ENCODE measurements around the gene ELMOD3. TPM values are rescaled to one million over a fixed set of nuclear protein-coding genes. Genes with fewer than 3 reads are reported as not detected.
A peak's percentile ranks its signal among the peaks of the same experiment; 100 is the strongest.

The ELMOD3 gene
- total and polyA plus RNA-seq, 9 of the 15 experiments (the other 6 are each of a cell fraction or from before 2014, with no cell fraction given), result 2.7 to 18.7 (median 11.6) TPM

GRCh38 chr2:85354286-85355072 is at the start of gene ELMOD3, which contains the start of gene RETSAT (continued):
- TF ChIP-seq IRF1 (CRISPR knock-in tag; IDR thresholded peaks at IDR 0.05; ENCODE audit: borderline replicate concordance) (no peak), MCM2 (IDR thresholded peaks at IDR 0.05; ENCODE audit: low read depth) (no peak), YY1 (IDR thresholded peaks at IDR 0.05; ENCODE audit: borderline replicate concordance in 1 of 3, control insufficient read depth in 1 of 3, extremely low read depth in 1 of 3, insufficient read depth in 3 of 3, insufficient read length in 1 of 3, insufficient replicate concordance in 2 of 3, low read depth in 1 of 3, low read length in 2 of 3) (peak in 2 of 3 experiments; percentile 10 to 50), CXXC5 (CRISPR knock-in tag; IDR thresholded peaks at IDR 0.05) (peak; percentile 46; the same call in 1 of the 2 replicates), RAD21 (CRISPR knock-in tag; conservative IDR thresholded peaks at IDR 0.05 in 1 of 2, IDR thresholded peaks at IDR 0.05 in 1 of 2) (no peak; a peak in 1 of 4 replicates), DIDO1 (tag; IDR thresholded peaks at IDR 0.05; ENCODE audit: low read depth) (peak; percentile 83), CHD4 (IDR thresholded peaks at IDR 0.05; ENCODE audit: insufficient read depth, insufficient replicate concordance, low read depth, low read length, poor library complexity, severe bottlenecking) (no peak), KAT7 (CRISPR knock-in tag; IDR thresholded peaks at IDR 0.05; ENCODE audit: borderline replicate concordance) (peak; percentile 81; the same call in 1 of the 2 replicates), NR2C1 (IDR thresholded peaks at IDR 0.05) (no peak), NR2C1 (tag; IDR thresholded peaks at IDR 0.05) (0 out of 2 replicates have a peak, but pooled peaks have one; percentile 26), FOS (IDR thresholded peaks at IDR 0.05; ENCODE audit: extremely low read depth, insufficient read length) (no peak), HNRNPH1 (optimal IDR thresholded peaks at IDR 0.05; ENCODE audit: low read depth, low read length) (no peak), CREM (IDR thresholded peaks at IDR 0.05; ENCODE audit: low read depth) (peak; percentile 80), WHSC1 (IDR thresholded peaks at IDR 0.05; ENCODE audit: low read length) (no peak), ARID3B (CRISPR knock-in tag; IDR thresholded peaks at IDR 0.05; ENCODE audit: borderline replicate concordance) (no peak)

Measured in K562 (cell line).